ENCODE measurements around the gene IFFO2. TPM values are rescaled to one million over a fixed set of nuclear protein-coding genes. Genes with fewer than 3 reads are reported as not detected.
"Not testable (repeated sequence)": the region's sequence is repeated elsewhere in the genome, so short reads cannot be mapped to it uniquely, and the experiment has no call there.

The IFFO2 gene
- total and polyA plus RNA-seq, 2 donors (not counting 1 experiment from before 2014, with no cell fraction given), result 5.8 to 10.4 TPM

GRCh38 chr1:18893120-18893519, 63.4 kb downstream of the IFFO2 start:
- no peak overlapping the region for H3K4me3 ChIP-seq (replicated peaks in 1 of 4; ENCODE audit: control extremely low read depth in 1 of 4, insufficient read depth in 1 of 4, low read depth in 3 of 4, low read length in 4 of 4)
- H3K27ac ChIP-seq (ENCODE audit: insufficient read depth, low read length), result no peak overlapping the region
- no peak overlapping the region for H3K4me2 ChIP-seq (ENCODE audit: extremely low read depth, insufficient read depth, low read length)
- no peak overlapping the region for H3K9ac ChIP-seq (ENCODE audit: insufficient read depth, low read length)
- H2AFZ ChIP-seq (ENCODE audit: low read length), result no peak overlapping the region
- H3K27me3 ChIP-seq (ENCODE audit: control insufficient read depth, insufficient read depth, low read length), result no peaks in the 10 kb centered on the region
- no peak for TF ChIP-seq CTCF (conservative IDR thresholded peaks at IDR 0.05 in 1 of 2, IDR thresholded peaks at IDR 0.05 in 1 of 2; ENCODE audit: low read depth in 1 of 2, low read length in 2 of 2)
- no peak for TF ChIP-seq EZH2 (IDR thresholded peaks at IDR 0.05; ENCODE audit: low read length, missing control alignments)
- H4K20me1 ChIP-seq (ENCODE audit: control insufficient read depth, extremely low read depth, insufficient read depth, low read length), result no peaks in the 10 kb centered on the region
- H3K9me3 ChIP-seq (ENCODE audit: control insufficient read depth, insufficient read depth, low read depth, low read length), result no peaks in the 10 kb centered on the region
- no peaks in the 10 kb centered on the region for H3K36me3 ChIP-seq (ENCODE audit: control insufficient read depth, insufficient read depth, low read length)
- no peaks in the 10 kb centered on the region for H3K4me1 ChIP-seq (ENCODE audit: control insufficient read depth, extremely low read depth, insufficient read depth, low read length)
- H3K79me2 ChIP-seq (ENCODE audit: control insufficient read depth, insufficient read depth, low read length), result no peaks in the 10 kb centered on the region
- DNase-seq (ENCODE audit: low read depth in 2 of 2), result peak in 1 of 2 donors; percentile 57

GRCh38 chr1:18891858-18892257, 64.6 kb downstream of the IFFO2 start:
- H3K9ac ChIP-seq (ENCODE audit: insufficient read depth, low read length); H3K79me2 ChIP-seq (ENCODE audit: control insufficient read depth, insufficient read depth, low read length); DNase-seq (ENCODE audit: low read depth in 2 of 2); H2AFZ ChIP-seq (ENCODE audit: low read length); H3K4me3 ChIP-seq (replicated peaks in 1 of 4; ENCODE audit: control extremely low read depth in 1 of 4, insufficient read depth in 1 of 4, low read depth in 3 of 4, low read length in 4 of 4); H3K4me2 ChIP-seq (ENCODE audit: extremely low read depth, insufficient read depth, low read length); H3K4me1 ChIP-seq (ENCODE audit: control insufficient read depth, extremely low read depth, insufficient read depth, low read length); H3K36me3 ChIP-seq (ENCODE audit: control insufficient read depth, insufficient read depth, low read length); H3K27ac ChIP-seq (ENCODE audit: insufficient read depth, low read length); H3K9me3 ChIP-seq (ENCODE audit: control insufficient read depth, insufficient read depth, low read depth, low read length); H4K20me1 ChIP-seq (ENCODE audit: control insufficient read depth, extremely low read depth, insufficient read depth, low read length); H3K27me3 ChIP-seq (ENCODE audit: control insufficient read depth, insufficient read depth, low read length): not testable (repeated sequence)

- no peaks in the 10 kb centered on the region for H3K36me3 ChIP-seq (ENCODE audit: control insufficient read depth, insufficient read depth, low read length)
- H3K4me2 ChIP-seq (ENCODE audit: extremely low read depth, insufficient read depth, low read length), result no peak overlapping the region
- H3K27ac ChIP-seq (ENCODE audit: insufficient read depth, low read length), result no peak overlapping the region
- H2AFZ ChIP-seq (ENCODE audit: low read length), result no peak overlapping the region
- no peak for TF ChIP-seq EZH2 (IDR thresholded peaks at IDR 0.05; ENCODE audit: low read length, missing control alignments)
- TF ChIP-seq CTCF (conservative IDR thresholded peaks at IDR 0.05 in 1 of 2, IDR thresholded peaks at IDR 0.05 in 1 of 2; ENCODE audit: low read depth in 1 of 2, low read length in 2 of 2), result no peak
- H3K4me3 ChIP-seq (replicated peaks in 1 of 4; ENCODE audit: control extremely low read depth in 1 of 4, insufficient read depth in 1 of 4, low read depth in 3 of 4, low read length in 4 of 4), result no peak overlapping the region
- H3K4me1 ChIP-seq (ENCODE audit: control insufficient read depth, extremely low read depth, insufficient read depth, low read length), result no peaks in the 10 kb centered on the region
- no peaks in the 10 kb centered on the region for H3K79me2 ChIP-seq (ENCODE audit: control insufficient read depth, insufficient read depth, low read length)
- H3K27me3 ChIP-seq (ENCODE audit: control insufficient read depth, insufficient read depth, low read length), result no peaks in the 10 kb centered on the region
- no peaks in the 10 kb centered on the region for H4K20me1 ChIP-seq (ENCODE audit: control insufficient read depth, extremely low read depth, insufficient read depth, low read length)
- no peak overlapping the region for H3K9ac ChIP-seq (ENCODE audit: insufficient read depth, low read length)
- no peaks in the 10 kb centered on the region for H3K9me3 ChIP-seq (ENCODE audit: control insufficient read depth, insufficient read depth, low read depth, low read length)
- no peak for DNase-seq (ENCODE audit: low read depth in 2 of 2)
Observed at GRCh38 chr1:18891426-18891780, 65.1 kb downstream of the IFFO2 start.
